ENCODE results near the gene PSG6.
"Not testable (repeated sequence)": the region's sequence is repeated elsewhere in the genome, so short reads cannot be mapped to it uniquely, and the experiment has no call there.

PSG6 gene

GRCh38 chr19:42917634-42918033 is at the start of gene PSG6:
TSS of gene PSG6 (minus strand) at chr19:42917894. CDS start at chr19:42917792, 102 bp downstream.
- not testable (repeated sequence) for DNase-seq (ENCODE audit: low read depth, low spot score)

GRCh38 chr19:42965176-42965575 is 47.5 kb upstream of the PSG6 start:
- no peak for DNase-seq (ENCODE audit: low read depth, low spot score)

- no peak for DNase-seq (ENCODE audit: low read depth, low spot score)
Measured at GRCh38 chr19:42961119-42961518, 43.4 kb upstream of the PSG6 start.

GRCh38 chr19:42952126-42952525 is 34.4 kb upstream of the PSG6 start:
- not testable (repeated sequence) for DNase-seq (ENCODE audit: low read depth, low spot score)

GRCh38 chr19:42951476-42951875 is 33.8 kb upstream of the PSG6 start:
- not testable (repeated sequence) for DNase-seq (ENCODE audit: low read depth, low spot score)

GRCh38 chr19:42942187-42942789 is 24.6 kb upstream of the PSG6 start:
- no peak for DNase-seq (ENCODE audit: low read depth, low spot score)

- DNase-seq (ENCODE audit: low read depth, low spot score) = not testable (repeated sequence)
Measured at GRCh38 chr19:42937107-42937506, 19.4 kb upstream of the PSG6 start, which contains the start of gene PSG7. TSS of gene PSG7 (minus strand) at chr19:42937207. CDS start at chr19:42937076, 131 bp downstream.

GRCh38 chr19:42934726-42935125 is 17.0 kb upstream of the PSG6 start:
- DNase-seq (ENCODE audit: low read depth, low spot score) = not testable (repeated sequence)

GRCh38 chr19:42934183-42934582 is 16.5 kb upstream of the PSG6 start:
- not testable (repeated sequence) for DNase-seq (ENCODE audit: low read depth, low spot score)

GRCh38 chr19:42933412-42933811 is 15.7 kb upstream of the PSG6 start:
- not testable (repeated sequence) for DNase-seq (ENCODE audit: low read depth, low spot score)

GRCh38 chr19:42932485-42933101 is 14.9 kb upstream of the PSG6 start:
- not testable (repeated sequence) for DNase-seq (ENCODE audit: low read depth, low spot score)

GRCh38 chr19:42930214-42930613 is 12.5 kb upstream of the PSG6 start:
- not testable (repeated sequence) for DNase-seq (ENCODE audit: low read depth, low spot score)

GRCh38 chr19:42928896-42929295 is 11.2 kb upstream of the PSG6 start:
- no peak for DNase-seq (ENCODE audit: low read depth, low spot score)

- DNase-seq (ENCODE audit: low read depth, low spot score) = no peak
Measured at GRCh38 chr19:42926781-42927180, 9.1 kb upstream of the PSG6 start.

- DNase-seq (ENCODE audit: low read depth, low spot score) = not testable (repeated sequence)
Measured at GRCh38 chr19:42923106-42923505, 5.4 kb upstream of the PSG6 start.

- DNase-seq (ENCODE audit: low read depth, low spot score) = not testable (repeated sequence)
Measured at GRCh38 chr19:42920971-42921370, 3.3 kb upstream of the PSG6 start.

GRCh38 chr19:42919757-42920079 is 2.0 kb upstream of the PSG6 start:
- DNase-seq (ENCODE audit: low read depth, low spot score) = no peak

GRCh38 chr19:42919070-42919756 is 1.5 kb upstream of the PSG6 start:
- not testable (repeated sequence) for DNase-seq (ENCODE audit: low read depth, low spot score)

- not testable (repeated sequence) for DNase-seq (ENCODE audit: low read depth, low spot score)
Measured at GRCh38 chr19:42918377-42919069, 829 bp upstream of the PSG6 start.

- DNase-seq (ENCODE audit: low read depth, low spot score) = not testable (repeated sequence)
Measured at GRCh38 chr19:42916931-42917330, 763 bp downstream of the PSG6 start.

- not testable (repeated sequence) for DNase-seq (ENCODE audit: low read depth, low spot score)
Measured at GRCh38 chr19:42913516-42913915, 4.2 kb downstream of the PSG6 start.

GRCh38 chr19:42912941-42913340 is 4.8 kb downstream of the PSG6 start:
- DNase-seq (ENCODE audit: low read depth, low spot score) = not testable (repeated sequence)
